ENCODE data around the gene TCF4.

TCF4 gene

GRCh38 chr18:55319459-55320193, 268.4 kb downstream of the TCF4 start:
- TF ChIP-seq, protein P1, sequence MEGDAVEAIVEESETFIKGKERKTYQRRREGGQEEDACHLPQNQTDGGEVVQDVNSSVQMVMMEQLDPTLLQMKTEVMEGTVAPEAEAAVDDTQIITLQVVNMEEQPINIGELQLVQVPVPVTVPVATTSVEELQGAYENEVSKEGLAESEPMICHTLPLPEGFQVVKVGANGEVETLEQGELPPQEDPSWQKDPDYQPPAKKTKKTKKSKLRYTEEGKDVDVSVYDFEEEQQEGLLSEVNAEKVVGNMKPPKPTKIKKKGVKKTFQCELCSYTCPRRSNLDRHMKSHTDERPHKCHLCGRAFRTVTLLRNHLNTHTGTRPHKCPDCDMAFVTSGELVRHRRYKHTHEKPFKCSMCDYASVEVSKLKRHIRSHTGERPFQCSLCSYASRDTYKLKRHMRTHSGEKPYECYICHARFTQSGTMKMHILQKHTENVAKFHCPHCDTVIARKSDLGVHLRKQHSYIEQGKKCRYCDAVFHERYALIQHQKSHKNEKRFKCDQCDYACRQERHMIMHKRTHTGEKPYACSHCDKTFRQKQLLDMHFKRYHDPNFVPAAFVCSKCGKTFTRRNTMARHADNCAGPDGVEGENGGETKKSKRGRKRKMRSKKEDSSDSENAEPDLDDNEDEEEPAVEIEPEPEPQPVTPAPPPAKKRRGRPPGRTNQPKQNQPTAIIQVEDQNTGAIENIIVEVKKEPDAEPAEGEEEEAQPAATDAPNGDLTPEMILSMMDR (IDR thresholded peaks at IDR 0.05; ENCODE audit: extremely low read depth, insufficient read depth, missing control alignments), result no peak
- in situ Hi-C loops (cut with MboI; ENCODE audit: low pct_unique_long_range_greater_than_20kb, low sequenced_read_pairs, unreplicated experiment), result loop anchor here (10.0 to 25.0 kb wide), 2 partner anchors 75 to 1057 kb away; partner anchors contain the start of gene POLI
- no peak for DNase-seq (ENCODE audit: low spot score)

DNA sequence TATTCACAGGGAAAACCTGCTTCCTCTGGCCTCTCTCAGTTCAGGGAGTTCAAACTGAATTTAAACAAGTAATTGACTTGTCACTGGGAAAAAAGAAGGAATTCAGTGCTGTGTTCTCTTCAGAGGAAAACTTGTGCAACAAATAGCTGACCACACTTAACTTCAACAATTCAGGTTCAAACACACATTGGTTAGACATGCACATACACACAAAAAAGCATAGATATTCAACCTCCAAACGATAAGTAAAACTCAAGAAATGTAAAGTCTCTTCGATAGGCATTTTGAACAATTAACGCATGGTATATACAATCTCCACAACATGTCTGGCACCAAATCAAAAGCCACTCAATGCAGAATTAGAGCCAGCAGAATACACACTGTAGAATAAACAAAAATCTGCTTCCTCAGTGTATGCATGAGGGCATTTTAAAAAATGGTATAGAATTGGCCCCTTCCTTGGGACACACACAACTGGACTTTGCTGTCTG, 269.0 kb downstream of the TCF4 start:
- DNase-seq (ENCODE audit: low spot score), result no peak
- in situ Hi-C loops (cut with MboI; ENCODE audit: low pct_unique_long_range_greater_than_20kb, low sequenced_read_pairs, unreplicated experiment), result loop anchor here (10.0 to 25.0 kb wide), 2 partner anchors 74 to 1057 kb away; partner anchors contain the start of gene POLI
- TF ChIP-seq, protein P1 (IDR thresholded peaks at IDR 0.05; ENCODE audit: extremely low read depth, insufficient read depth, missing control alignments), result no peak

DNA sequence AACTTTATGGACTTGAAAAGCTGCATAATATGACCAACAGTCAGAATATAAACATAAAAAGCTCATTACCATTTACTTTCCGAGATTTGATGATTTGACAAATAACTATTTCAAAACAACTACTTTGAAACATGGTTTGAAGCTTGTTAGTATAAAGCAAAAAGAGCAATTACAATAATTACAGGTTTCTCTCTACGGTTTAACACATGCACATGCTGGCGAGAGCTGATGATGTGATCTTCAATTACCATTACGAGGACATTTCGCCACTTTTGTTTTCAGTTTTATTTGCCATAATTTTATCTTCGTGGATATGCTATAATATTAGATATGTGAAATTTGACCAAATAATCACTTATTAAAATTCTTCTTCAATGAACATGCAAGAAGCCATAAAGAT, 270.1 kb downstream of the TCF4 start:
- in situ Hi-C loops (cut with MboI; ENCODE audit: low pct_unique_long_range_greater_than_20kb, low sequenced_read_pairs, unreplicated experiment), result loop anchor here (10.0 to 25.0 kb wide), 2 partner anchors 73 to 1056 kb away; partner anchors contain the start of gene POLI
- no peak for DNase-seq (ENCODE audit: low spot score)

DNA sequence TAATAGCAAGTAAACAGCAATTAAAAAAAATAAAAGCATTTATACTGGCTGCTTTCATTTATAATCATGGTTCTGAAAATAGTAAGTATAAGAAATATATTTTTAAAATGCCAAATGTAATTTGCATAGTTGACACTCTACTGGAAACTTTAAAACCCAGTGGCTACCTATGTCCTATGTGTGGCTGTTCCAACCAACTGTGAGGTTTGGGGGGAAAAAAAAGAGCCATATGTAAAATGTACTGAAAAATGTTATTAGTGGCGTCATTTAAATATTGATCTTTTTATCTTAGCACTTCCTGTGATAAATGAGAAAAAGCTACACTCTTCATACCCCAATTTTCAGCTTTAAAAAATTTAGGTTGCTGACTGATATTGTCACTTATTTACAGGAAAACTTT, 270.7 kb downstream of the TCF4 start:
- in situ Hi-C loops (cut with MboI; ENCODE audit: low pct_unique_long_range_greater_than_20kb, low sequenced_read_pairs, unreplicated experiment), result loop anchor here (10.0 to 25.0 kb wide), 2 partner anchors 73 to 1055 kb away; partner anchors contain the start of gene POLI

More for the DNA sequence above, 270.1 kb downstream of the TCF4 start:
- TF ChIP-seq, protein P1 (IDR thresholded peaks at IDR 0.05; ENCODE audit: extremely low read depth, insufficient read depth, missing control alignments), result no peak

DNA sequence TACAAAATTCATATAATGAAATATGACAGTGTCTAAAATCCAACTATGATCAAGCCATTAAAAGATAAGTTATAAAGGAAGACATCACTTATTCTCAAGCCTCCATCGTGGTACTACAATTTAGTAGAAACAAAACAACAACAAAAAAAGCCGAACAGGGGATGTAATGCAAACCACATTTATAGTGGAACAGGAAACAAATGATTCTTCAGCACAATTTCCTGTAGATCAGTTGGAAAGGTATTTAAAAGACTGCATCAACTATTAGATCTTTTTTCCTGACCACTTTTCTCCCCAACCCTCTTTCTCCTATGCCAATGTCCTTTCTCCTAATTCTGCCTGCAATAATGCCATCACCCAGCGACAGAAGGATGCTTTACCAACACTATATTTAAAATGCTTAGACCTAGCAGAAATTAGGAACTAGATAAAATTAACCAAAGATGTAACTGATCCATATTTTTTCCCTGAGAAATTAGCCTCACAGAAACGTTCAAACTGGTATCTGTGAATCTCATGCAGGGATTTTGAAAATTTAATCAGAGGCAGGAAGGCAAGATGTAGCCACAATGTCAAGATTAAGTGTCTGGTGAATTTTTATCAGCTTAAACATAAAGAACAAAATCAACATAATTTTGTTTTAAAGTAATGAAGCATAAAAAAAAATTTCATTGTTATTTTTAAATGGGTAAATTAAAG, 271.4 kb downstream of the TCF4 start:
- TF ChIP-seq, protein P1 (IDR thresholded peaks at IDR 0.05; ENCODE audit: extremely low read depth, insufficient read depth, missing control alignments), result no peak
- DNase-seq (ENCODE audit: low spot score), result no peak
- in situ Hi-C loops (cut with MboI; ENCODE audit: low pct_unique_long_range_greater_than_20kb, low sequenced_read_pairs, unreplicated experiment), result loop anchor here (10.0 to 25.0 kb wide), 2 partner anchors 72 to 1054 kb away; partner anchors contain the start of gene POLI

More for the DNA sequence above, 270.7 kb downstream of the TCF4 start:
- no peak for DNase-seq (ENCODE audit: low spot score)
- TF ChIP-seq, protein P1 (IDR thresholded peaks at IDR 0.05; ENCODE audit: extremely low read depth, insufficient read depth, missing control alignments), result no peak

- DNase-seq (ENCODE audit: low spot score), result no peak
- TF ChIP-seq, protein P1 (IDR thresholded peaks at IDR 0.05; ENCODE audit: extremely low read depth, insufficient read depth, missing control alignments), result no peak
- in situ Hi-C loops (cut with MboI; ENCODE audit: low pct_unique_long_range_greater_than_20kb, low sequenced_read_pairs, unreplicated experiment), result loop anchor here (10.0 to 25.0 kb wide), 2 partner anchors 70 to 1052 kb away; partner anchors contain the start of gene POLI
Measured at GRCh38 chr18:55314615-55315237, 273.3 kb downstream of the TCF4 start.

All from GM13977 (cell line).